Activated CD8-positive, alpha-beta T cell treated with anti-CD3 and anti-CD28 coated beads for 36 hours (primary cell): ENCODE data around the gene PTPRB. TPM values are rescaled to one million over a fixed set of nuclear protein-coding genes. Genes with fewer than 3 reads are reported as not detected.

ENCODE experiments used
- ATAC-seq: fragments of 200-7000 bp; cut with Tn5 transposase; one replicate; pipeline ENCODE4 v1.10.0; 2021; ENCODE audit warnings: mild to moderate bottlenecking, moderate library complexity
- CTCF ChIA-PET: fragments of 350-600 bp; sonication (Branson Sonifier 250); formaldehyde crosslinking; loops from one replicate; lab custom pipeline; 2021; ENCODE audit warnings: antibody characterized with exemption; lab: Charles Lee
- POLR2A ChIA-PET: fragments of 350-600 bp; sonication (Branson Sonifier 250); formaldehyde crosslinking; loops from one replicate; lab custom pipeline; 2021; ENCODE audit warnings: antibody characterized with exemption; lab: Charles Lee
- DNase-seq: peaks from one replicate; pipeline ENCODE4 v3.0.0-alpha.2; 2020
- H3K27ac Mint-ChIP-seq: one replicate; pipeline ENCODE4 v1.8.0; 2021; ENCODE audit warnings: mild to moderate bottlenecking, mixed read lengths
- H3K27me3 Mint-ChIP-seq: one replicate; pipeline ENCODE4 v1.8.0; 2021; ENCODE audit warnings: mixed read lengths
- H3K36me3 Mint-ChIP-seq: one replicate; pipeline ENCODE4 v1.8.0; 2021; ENCODE audit warnings: low read depth, mixed read lengths
- H3K4me1 Mint-ChIP-seq: one replicate; pipeline ENCODE4 v1.8.0; 2021; ENCODE audit warnings: low read depth, mixed read lengths
- H3K4me3 Mint-ChIP-seq: one replicate; pipeline ENCODE4 v1.8.0; 2021; ENCODE audit warnings: mild to moderate bottlenecking, moderate library complexity, mixed read lengths
- H3K9me3 Mint-ChIP-seq: one replicate; pipeline ENCODE4 v1.8.0; 2021; ENCODE audit warnings: mixed read lengths
- CTCF ChIP-seq: fragments of 200-600 bp; IDR thresholded peaks from one replicate; pipeline ENCODE4 v1.8.0; 2022; ENCODE audit warnings: antibody characterized with exemption, mild to moderate bottlenecking
- intact Hi-C: fragments of 100-400 bp; cut with micrococcal nuclease; formaldehyde crosslinking; loops from one replicate; pipeline ENCODE4 v1.10.0; 2022
- total RNA-seq, 2 experiments: library from RNA; stranded (reverse); gene quantifications; one replicate each; pipeline ENCODE4 v1.2.3, GENCODE V29; 2021

PTPRB gene
- total RNA-seq, result not detected

- ATAC-seq (no peak), DNase-seq (no peak)
- no peak within 1 kb of the TSS for H3K4me3 Mint-ChIP-seq
- no peaks in the 10 kb centered on the region for H3K9me3 Mint-ChIP-seq
- no peak for TF ChIP-seq CTCF
- H3K27ac Mint-ChIP-seq, result no peak within 1 kb of the TSS
- H3K4me1 Mint-ChIP-seq, result no peaks in the 10 kb centered on the region
- CTCF ChIA-PET, result interaction anchor here (1.2 kb wide), 1 partner anchor 7 kb away, joined by 3 read pairs; no protein-coding TSS in a partner anchor
- intact Hi-C loops, result no loop called here
- H3K27me3 Mint-ChIP-seq, result peaks cover 9% of the 10 kb centered on the region
- POLR2A ChIA-PET, result no interaction called here
- H3K36me3 Mint-ChIP-seq, result no peaks in the 10 kb centered on the region
Measured at GRCh38 chr12:70637303-70638085, at the start of gene PTPRB. Gene PTPRB (minus strand): TSS chr12:70637429. CDS start chr12:70637395, 34 bp downstream.

- Mint-ChIP-seq H3K27ac (no peak overlapping the region), H3K27me3 (peaks cover 4% of the 10 kb centered on the region), H3K36me3 (no peaks in the 10 kb centered on the region), H3K9me3 (no peaks in the 10 kb centered on the region), H3K4me3 (no peak overlapping the region), H3K4me1 (no peaks in the 10 kb centered on the region)
- intact Hi-C loops, result no loop called here
- DNase-seq (no peak), ATAC-seq (no peak)
- no peak for TF ChIP-seq CTCF
- CTCF ChIA-PET, result no interaction called here
- POLR2A ChIA-PET, result no interaction called here
Measured at GRCh38 chr12:70686907-70687306, 49.7 kb upstream of the PTPRB start.

- no peaks in the 10 kb centered on the region for H3K36me3 Mint-ChIP-seq
- CTCF ChIA-PET, result no interaction called here
Measured at GRCh38 chr12:70686299-70686698, 49.1 kb upstream of the PTPRB start.

GRCh38 chr12:70683976-70684375, 46.7 kb upstream of the PTPRB start:
- no peak for ATAC-seq
- Mint-ChIP-seq H3K27ac (no peak overlapping the region), H3K36me3 (no peaks in the 10 kb centered on the region), H3K4me3 (no peak overlapping the region), H3K9me3 (no peaks in the 10 kb centered on the region), H3K4me1 (no peaks in the 10 kb centered on the region), H3K27me3 (peaks cover 7% of the 10 kb centered on the region)
- DNase-seq, result no peak
- ChIA-PET POLR2A (no interaction called here), CTCF (no interaction called here)
- TF ChIP-seq CTCF, result no peak
- intact Hi-C loops, result no loop called here

More at GRCh38 chr12:70686299-70686698, 49.1 kb upstream of the PTPRB start:
- Mint-ChIP-seq H3K9me3 (no peaks in the 10 kb centered on the region), H3K27me3 (peaks cover 4% of the 10 kb centered on the region), H3K4me3 (no peak overlapping the region), H3K27ac (no peak overlapping the region), H3K4me1 (no peaks in the 10 kb centered on the region)
- no peak for TF ChIP-seq CTCF
- ATAC-seq (no peak), DNase-seq (no peak)
- intact Hi-C loops, result no loop called here
- POLR2A ChIA-PET, result no interaction called here

- H3K4me1 Mint-ChIP-seq, result no peaks in the 10 kb centered on the region
- peaks cover 5% of the 10 kb centered on the region for H3K27me3 Mint-ChIP-seq
- H3K9me3 Mint-ChIP-seq, result peaks cover 2% of the 10 kb centered on the region
- CTCF ChIA-PET, result no interaction called here
- intact Hi-C loops, result no loop called here
- TF ChIP-seq CTCF, result no peak
- H3K36me3 Mint-ChIP-seq, result no peaks in the 10 kb centered on the region
- H3K4me3 Mint-ChIP-seq, result no peak overlapping the region
- no peak for DNase-seq
- POLR2A ChIA-PET, result no interaction called here
- no peak for ATAC-seq
- no peak overlapping the region for H3K27ac Mint-ChIP-seq
Measured at GRCh38 chr12:70671698-70672097, 34.5 kb upstream of the PTPRB start.
